Measurements from ENCODE around the gene ASPSCR1. TPM values are rescaled to one million over a fixed set of nuclear protein-coding genes. Genes with fewer than 3 reads are reported as not detected.

ASPSCR1 gene
- total and polyA plus RNA-seq, 2 of the 8 experiments (the other 6 are each of a cell fraction or from before 2014, with no cell fraction given), result 33.3 to 43.7 TPM

DNA sequence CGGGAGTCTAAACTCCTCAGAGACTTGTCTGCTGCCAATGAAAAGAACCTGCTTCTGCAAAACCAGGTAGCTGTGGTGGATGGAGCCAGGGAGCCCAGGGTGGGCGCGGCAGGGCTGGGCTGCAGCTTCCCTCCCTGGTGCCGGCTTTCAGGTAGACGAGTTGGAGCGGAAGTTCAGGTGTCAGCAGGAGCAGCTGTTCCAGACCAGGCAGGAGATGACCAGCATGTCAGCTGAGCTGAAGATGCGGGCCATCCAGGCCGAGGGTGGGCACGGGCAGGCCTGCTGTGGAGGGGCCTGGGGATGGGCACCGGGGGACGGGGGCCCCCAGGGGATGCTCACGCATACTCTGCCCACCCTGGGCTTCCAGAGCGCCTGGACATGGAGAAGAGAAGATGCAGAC, 50.8 kb downstream of the ASPSCR1 start:
- 94% methylated on average over 13 of the region's 13 CpGs; no CpG with 5 or more reads in 1 of the 2 experiments for WGBS, 2 experiments (ENCODE audit: extremely low coverage in 1 of 2, insufficient coverage in 1 of 2, insufficient read length in 1 of 2, insufficient replicate concordance in 2 of 2, low coverage in 1 of 2, low lambda C conversion rate in 2 of 2, missing lambda C conversion rate in 1 of 2)
- H3K9ac ChIP-seq (replicated peaks in 1 of 4; ENCODE audit: extremely low read depth in 1 of 4, low read depth in 3 of 4, low read length in 3 of 4), result no peak overlapping the region
- H3K4ac ChIP-seq (replicated peaks; ENCODE audit: insufficient read length, low read depth, low read length), result no peak overlapping the region
- no peak overlapping the region for H2AFZ ChIP-seq (ENCODE audit: low read length)
- no peak overlapping the region for H2BK120ac ChIP-seq (replicated peaks; ENCODE audit: low read depth, low read length)
- no peak overlapping the region for H2BK15ac ChIP-seq (ENCODE audit: low read length)
- no peaks in the 10 kb centered on the region; a peak in 1 of 8 replicates for H3K36me3 ChIP-seq (ENCODE audit: control insufficient read depth in 2 of 4, insufficient read depth in 4 of 4, low read length in 3 of 4)
- no peak overlapping the region for H4K91ac ChIP-seq (replicated peaks; ENCODE audit: insufficient read length, low read length)
- peaks cover 13% of the 10 kb centered on the region for H3K23me2 ChIP-seq (ENCODE audit: low read depth, low read length)
- CTCF ChIA-PET (ENCODE audit: partially characterized antibody), result interaction anchor here (0.6 to 2.5 kb wide), 6 partner anchors 38 to 124 kb away, joined by 3 to 10 read pairs (median 4); partner anchors contain the start of genes DUS1L and MAFG
- H3K79me2 ChIP-seq (ENCODE audit: control insufficient read depth in 1 of 2, insufficient read depth in 2 of 2, low read length in 2 of 2), result peaks cover 0 to 2% of the 10 kb centered on the region in 2 experiments; a peak in 1 of 4 replicates
- no peak overlapping the region for H2BK12ac ChIP-seq (ENCODE audit: low read depth, low read length)
- H3K9me3 ChIP-seq (ENCODE audit: insufficient read depth in 2 of 2, low read depth in 1 of 2, low read length in 1 of 2), result no peaks in the 10 kb centered on the region
- FAIRE-seq, result no peak
- H4K5ac ChIP-seq (ENCODE audit: insufficient read length, low read depth, low read length), result no peak overlapping the region
- H3K14ac ChIP-seq (ENCODE audit: insufficient read length), result no peak overlapping the region
- H3K4me3 ChIP-seq (ENCODE audit: extremely low read depth in 1 of 4, insufficient read depth in 2 of 4, low read depth in 3 of 4, low read length in 4 of 4), result no peak overlapping the region
- H4K20me1 ChIP-seq (replicated peaks in 1 of 2; ENCODE audit: control insufficient read depth in 1 of 2, insufficient read depth in 2 of 2, low read length in 2 of 2), result peaks cover 0 to 15% of the 10 kb centered on the region in 2 experiments
- no peak overlapping the region for H2AK5ac ChIP-seq (ENCODE audit: low read depth, low read length)
- H3K56ac ChIP-seq (replicated peaks; ENCODE audit: insufficient read length, low read depth, low read length), result no peak overlapping the region
- no peaks in the 10 kb centered on the region for H3K27me3 ChIP-seq (replicated peaks in 1 of 4; ENCODE audit: control insufficient read depth in 3 of 4, extremely low read depth in 1 of 4, insufficient read depth in 3 of 4, low read length in 3 of 4)
- no peak overlapping the region for H3K4me2 ChIP-seq (ENCODE audit: insufficient read depth in 1 of 2, low read depth in 2 of 2, low read length in 2 of 2)
- peaks cover 0 to 16% (median 5%) of the 10 kb centered on the region in 4 experiments; a peak in 5 of 7 replicates for H3K4me1 ChIP-seq (replicated peaks in 1 of 4; ENCODE audit: control insufficient read depth in 3 of 4, insufficient read depth in 4 of 4, low read length in 3 of 4)
- no peak overlapping the region for H4K8ac ChIP-seq (ENCODE audit: extremely low read depth, insufficient read depth, low read length)
- H2BK5ac ChIP-seq (ENCODE audit: low read depth, low read length), result no peak overlapping the region
- POLR2A ChIA-PET (ENCODE audit: partially characterized antibody), result interaction anchor here (0.6 to 4.9 kb wide), 2 partner anchors 27 to 53 kb away, joined by 3 to 38 read pairs; partner anchors contain the start of gene GPS1
- H2BK20ac ChIP-seq (ENCODE audit: low read length), result no peak overlapping the region
- TF ChIP-seq BRCA1 (IDR thresholded peaks at IDR 0.05; ENCODE audit: low read depth, low read length), result no peak
- H3K27ac ChIP-seq (ENCODE audit: low read depth, low read length), result no peak overlapping the region
- no peak for DNase-seq (ENCODE audit: low read depth in 1 of 2, low spot score in 2 of 2)
- no peak overlapping the region for H3K23ac ChIP-seq (ENCODE audit: insufficient read length)
- H3K79me1 ChIP-seq (ENCODE audit: low read depth, low read length), result 0 out of 2 replicates have a peak, but pooled peaks cover 3% of the 10 kb centered on the region
- no peak overlapping the region for H3K18ac ChIP-seq (ENCODE audit: extremely low read depth, low read length)
